Stimulated activated CD4-positive, alpha-beta T cell treated with anti-CD3 and anti-CD28 coated beads, TNF-alpha, amount 100 ng/mL, for 4 hours (primary cell): ENCODE measurements around the gene NPL.
A peak's percentile ranks its signal among the peaks of the same experiment; 100 is the strongest.

Experiments
- DNase-seq, 3 experiments: peaks; one replicate each; pipeline ENCODE4 v3.0.0-alpha.2; 2020; ENCODE audit warnings: low read depth in 3 of 3

NPL gene

GRCh38 chr1:182816863-182817262 is 27.3 kb downstream of the NPL start:
- no peak for DNase-seq

- DNase-seq, result no peak
Measured at GRCh38 chr1:182817802-182818201, 28.2 kb downstream of the NPL start.

GRCh38 chr1:182823220-182823619 is 33.6 kb downstream of the NPL start:
- DNase-seq, result no peak

- DNase-seq, result no peak
Measured at GRCh38 chr1:182826892-182827291, 37.3 kb downstream of the NPL start.

- DNase-seq, result no peak
Measured at GRCh38 chr1:182829285-182829932, 39.8 kb downstream of the NPL start.

- DNase-seq, result no peak
Measured at GRCh38 chr1:182833271-182833670, 43.7 kb downstream of the NPL start.

- no peak for DNase-seq
Measured at GRCh38 chr1:182834326-182834725, 44.8 kb downstream of the NPL start.

- DNase-seq, result no peak
Measured at GRCh38 chr1:182835806-182836205, 46.2 kb downstream of the NPL start.

GRCh38 chr1:182839209-182840066 is 49.9 kb downstream of the NPL start, which contains the start of gene DHX9:
TSS of gene DHX9 (plus strand) at chr1:182839347. CDS start at chr1:182842567, 3,220 bp downstream.
- DNase-seq, result peak; percentile 91 to 96 (median 93)

GRCh38 chr1:182841368-182841988 is 51.9 kb downstream of the NPL start:
- DNase-seq, result no peak

- no peak for DNase-seq
Measured at GRCh38 chr1:182842265-182842664, 52.7 kb downstream of the NPL start.

GRCh38 chr1:182845379-182845778 is 55.8 kb downstream of the NPL start:
- no peak for DNase-seq

- no peak for DNase-seq
Measured at GRCh38 chr1:182845894-182846293, 56.3 kb downstream of the NPL start.

GRCh38 chr1:182847105-182847504 is 57.5 kb downstream of the NPL start:
- no peak for DNase-seq

GRCh38 chr1:182848736-182849135 is 59.2 kb downstream of the NPL start:
- DNase-seq, result no peak

GRCh38 chr1:182850319-182850718 is 60.7 kb downstream of the NPL start:
- no peak for DNase-seq

GRCh38 chr1:182851825-182852224 is 62.3 kb downstream of the NPL start:
- DNase-seq, result no peak

- DNase-seq, result no peak
Measured at GRCh38 chr1:182855911-182856310, 66.3 kb downstream of the NPL start.

GRCh38 chr1:182857212-182857611 is 67.6 kb downstream of the NPL start:
- DNase-seq, result no peak

- no peak for DNase-seq
Measured at GRCh38 chr1:182860658-182861057, 71.1 kb downstream of the NPL start.

- DNase-seq, result no peak
Measured at GRCh38 chr1:182861994-182862393, 72.4 kb downstream of the NPL start.

- no peak for DNase-seq
Measured at GRCh38 chr1:182862827-182863226, 73.3 kb downstream of the NPL start.

GRCh38 chr1:182863940-182864339 is 74.4 kb downstream of the NPL start:
- DNase-seq, result no peak
